HG02678 (cell line): Measurements from ENCODE around the gene PLCL2.

Source experiments
- ATAC-seq: cut with Tn5 transposase; IDR thresholded peaks from one replicate; pipeline ENCODE4 v1.9.1; 2021; ENCODE audit warnings: mild to moderate bottlenecking, moderate library complexity; ENCODE audit not compliant: unreplicated experiment

The PLCL2 gene

GRCh38 chr3:16884748-16885592 is at the start of gene PLCL2:
Gene PLCL2, plus strand, starts transcription at chr3:16884955. Its CDS starts 85 bp downstream, at chr3:16885040.
- peak; percentile 39 for ATAC-seq

GRCh38 chr3:16836505-16837237 is 48.1 kb upstream of the PLCL2 start:
- ATAC-seq: no peak

- ATAC-seq: no peak
These were observed 47.2 kb upstream of the PLCL2 start for GRCh38 chr3:16837602-16838001.

- ATAC-seq: no peak
These were observed 46.2 kb upstream of the PLCL2 start for GRCh38 chr3:16838561-16838960.

GRCh38 chr3:16839271-16840100 is 45.3 kb upstream of the PLCL2 start:
- no peak for ATAC-seq

GRCh38 chr3:16840101-16840424 is 44.7 kb upstream of the PLCL2 start:
- no peak for ATAC-seq

- ATAC-seq: no peak
These were observed 43.6 kb upstream of the PLCL2 start for GRCh38 chr3:16841041-16841753.

- peak; percentile 65 for ATAC-seq
These were observed 42.9 kb upstream of the PLCL2 start for GRCh38 chr3:16841904-16842271.

- ATAC-seq: peak; percentile 77
These were observed 42.2 kb upstream of the PLCL2 start for GRCh38 chr3:16842272-16843270.

GRCh38 chr3:16844222-16844621 is 40.5 kb upstream of the PLCL2 start:
- no peak for ATAC-seq

GRCh38 chr3:16844791-16845190 is 40.0 kb upstream of the PLCL2 start:
- ATAC-seq: no peak

- no peak for ATAC-seq
These were observed 38.2 kb upstream of the PLCL2 start for GRCh38 chr3:16846373-16847080.

- no peak for ATAC-seq
These were observed 36.7 kb upstream of the PLCL2 start for GRCh38 chr3:16848007-16848406.

GRCh38 chr3:16849229-16849628 is 35.5 kb upstream of the PLCL2 start:
- ATAC-seq: peak; percentile 89

- ATAC-seq: no peak
These were observed 35.0 kb upstream of the PLCL2 start for GRCh38 chr3:16849795-16850194.

- no peak for ATAC-seq
These were observed 29.3 kb upstream of the PLCL2 start for GRCh38 chr3:16855497-16855896.

GRCh38 chr3:16860234-16860633 is 24.5 kb upstream of the PLCL2 start:
- no peak for ATAC-seq

GRCh38 chr3:16861432-16861831 is 23.3 kb upstream of the PLCL2 start:
- no peak for ATAC-seq
